Stomach (tissue), 4 donors: Measurements from ENCODE around the gene HOXB3.

ENCODE experiments used
- EP300 ChIP-seq: sonication (generic); formaldehyde crosslinking; IDR thresholded peaks from one replicate; pipeline ENCODE4 v1.6.1; 2017; ENCODE audit warnings: antibody characterized with exemption
- POLR2A ChIP-seq, 4 donors: fragments of 450-650 bp; IDR thresholded peaks; one replicate each; pipeline ENCODE4 v1.6.1; 2016; ENCODE audit warnings: antibody characterized with exemption in 4 of 4, control low read depth in 2 of 4, mild to moderate bottlenecking in 1 of 4, moderate library complexity in 1 of 4
- POLR2AphosphoS5 ChIP-seq, 3 donors: sonication (generic); formaldehyde crosslinking; IDR thresholded peaks; one replicate each; pipeline ENCODE4 v1.6.1; 2016; ENCODE audit warnings: antibody characterized with exemption in 3 of 3
- TF ChIP-seq, protein P1 (sequence below), 7 experiments: fragments of 450-650 bp in 4 of 7; fragments of 200-600 bp in 3 of 7; sonication (generic) in 3 of 7; IDR thresholded peaks; one replicate each; pipeline ENCODE4 v1.5.1; 2016 to 2019; ENCODE audit warnings: antibody characterized with exemption in 7 of 7, control low read depth in 2 of 7, mild to moderate bottlenecking in 1 of 7

DNA sequence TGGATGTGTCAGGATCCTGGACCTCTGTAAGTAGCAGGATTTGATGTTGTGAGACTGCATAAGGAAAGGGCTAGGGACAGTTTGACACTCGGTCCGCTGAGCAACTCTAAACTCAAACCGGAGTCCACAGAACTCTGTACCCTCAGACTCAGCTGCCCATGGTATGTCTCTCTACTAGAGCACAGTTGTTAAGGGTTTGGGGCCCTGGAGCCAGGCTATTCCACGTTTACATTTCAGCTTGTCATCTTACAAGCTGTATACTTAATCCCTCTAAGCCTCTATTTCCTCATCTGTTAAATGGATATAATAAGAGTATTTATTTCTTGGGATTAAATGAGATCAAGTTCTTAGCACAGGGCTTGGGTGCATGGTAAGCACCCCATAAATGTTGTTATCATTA is 87.1 kb downstream of the HOXB3 start:
- TF ChIP-seq POLR2AphosphoS5 (IDR thresholded peaks at IDR 0.05) (no peak), EP300 (no peak), POLR2A (IDR thresholded peaks at IDR 0.05) (no peak)
- TF ChIP-seq, protein P1, sequence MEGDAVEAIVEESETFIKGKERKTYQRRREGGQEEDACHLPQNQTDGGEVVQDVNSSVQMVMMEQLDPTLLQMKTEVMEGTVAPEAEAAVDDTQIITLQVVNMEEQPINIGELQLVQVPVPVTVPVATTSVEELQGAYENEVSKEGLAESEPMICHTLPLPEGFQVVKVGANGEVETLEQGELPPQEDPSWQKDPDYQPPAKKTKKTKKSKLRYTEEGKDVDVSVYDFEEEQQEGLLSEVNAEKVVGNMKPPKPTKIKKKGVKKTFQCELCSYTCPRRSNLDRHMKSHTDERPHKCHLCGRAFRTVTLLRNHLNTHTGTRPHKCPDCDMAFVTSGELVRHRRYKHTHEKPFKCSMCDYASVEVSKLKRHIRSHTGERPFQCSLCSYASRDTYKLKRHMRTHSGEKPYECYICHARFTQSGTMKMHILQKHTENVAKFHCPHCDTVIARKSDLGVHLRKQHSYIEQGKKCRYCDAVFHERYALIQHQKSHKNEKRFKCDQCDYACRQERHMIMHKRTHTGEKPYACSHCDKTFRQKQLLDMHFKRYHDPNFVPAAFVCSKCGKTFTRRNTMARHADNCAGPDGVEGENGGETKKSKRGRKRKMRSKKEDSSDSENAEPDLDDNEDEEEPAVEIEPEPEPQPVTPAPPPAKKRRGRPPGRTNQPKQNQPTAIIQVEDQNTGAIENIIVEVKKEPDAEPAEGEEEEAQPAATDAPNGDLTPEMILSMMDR (IDR thresholded peaks at IDR 0.05): no peak
